DND-41 (cell line): ENCODE data around the gene NHERF2.

Source experiments
- ATAC-seq: fragments of 200-7000 bp; cut with Tn5 transposase; 3 replicates; pipeline ENCODE4 v1.9.1; 2021; ENCODE audit warnings: low read depth; ENCODE audit not compliant: insufficient read depth
- DNase-seq: peaks from one replicate; pipeline ENCODE4 v3.0.0-alpha.2; 2020
- H2AFZ ChIP-seq: 2 replicates; pipeline ENCODE4 v1.6.0; 2012; ENCODE audit warnings: low read depth, low read length
- H3K27ac ChIP-seq: 2 replicates; pipeline ENCODE4 v1.5.1; 2012; ENCODE audit warnings: low read length, inconsistent platforms
- H3K27me3 ChIP-seq: fragments of 200-600 bp; sonication (generic); 2 replicates; pipeline ENCODE4 v1.6.0; 2012; ENCODE audit warnings: low read length, mild to moderate bottlenecking, inconsistent platforms; ENCODE audit not compliant: insufficient read depth, poor library complexity
- H3K36me3 ChIP-seq: 2 replicates; pipeline ENCODE4 v1.5.1; 2012; ENCODE audit warnings: low read length, inconsistent platforms; ENCODE audit not compliant: insufficient read depth
- H3K4me1 ChIP-seq: 2 replicates; pipeline ENCODE4 v1.5.1; 2012; ENCODE audit warnings: mild to moderate bottlenecking, low read length; ENCODE audit not compliant: insufficient read depth
- H3K4me2 ChIP-seq: 2 replicates; pipeline ENCODE4 v1.6.0; 2012; ENCODE audit warnings: mild to moderate bottlenecking, moderate library complexity, low read length, inconsistent platforms; ENCODE audit not compliant: insufficient read depth
- H3K4me3 ChIP-seq, 2 experiments: fragments of 200-600 bp in 1 of 2; shearing (Covaris generic) in 1 of 2; 2 replicates each; pipeline ENCODE4 v1.5.1; 2012 to 2016; ENCODE audit warnings: inconsistent platforms in 2 of 2, low read length in 2 of 2, mild to moderate bottlenecking in 2 of 2, low read depth in 1 of 2, moderate library complexity in 1 of 2
- H3K79me2 ChIP-seq: 2 replicates; pipeline ENCODE4 v1.6.0; 2012; ENCODE audit warnings: low read length, inconsistent platforms; ENCODE audit not compliant: insufficient read depth
- H3K9ac ChIP-seq: 2 replicates; pipeline ENCODE4 v1.6.0; 2012; ENCODE audit warnings: low read depth, mild to moderate bottlenecking, inconsistent platforms, low read length, moderate library complexity
- H3K9me3 ChIP-seq: 2 replicates; pipeline ENCODE4 v1.5.1; 2012; ENCODE audit warnings: low read length, moderate library complexity, mild to moderate bottlenecking, inconsistent platforms; ENCODE audit not compliant: insufficient read depth, severe bottlenecking
- H4K20me1 ChIP-seq: 2 replicates; pipeline ENCODE4 v1.6.0; 2012; ENCODE audit warnings: low read length; ENCODE audit not compliant: insufficient read depth
- CTCF ChIP-seq: IDR thresholded peaks from 2 replicates; pipeline ENCODE4 v1.5.1; 2012; ENCODE audit warnings: borderline replicate concordance, low read length, moderate library complexity, mild to moderate bottlenecking; ENCODE audit not compliant: poor library complexity, severe bottlenecking; ENCODE audit errors: extremely low read depth
- EZH2 ChIP-seq: IDR thresholded peaks from 3 replicates; pipeline ENCODE4 v1.6.1; 2012; ENCODE audit warnings: borderline replicate concordance, low read depth, mild to moderate bottlenecking, moderate library complexity, low read length, inconsistent platforms; ENCODE audit not compliant: severe bottlenecking

The NHERF2 gene

GRCh38 chr16:2061526-2061925 lies 34.8 kb downstream of the NHERF2 start:
- TF ChIP-seq EZH2 (no peak), CTCF (no peak)
- H4K20me1 ChIP-seq = 0 out of 2 replicates have a peak, but pooled peaks cover 4% of the 10 kb centered on the region
- H3K4me3 ChIP-seq = no peak overlapping the region
- H2AFZ ChIP-seq = no peak overlapping the region
- H3K36me3 ChIP-seq = peaks cover 66% of the 10 kb centered on the region
- H3K9ac ChIP-seq = no peak overlapping the region
- H3K27me3 ChIP-seq = no peaks in the 10 kb centered on the region
- H3K4me1 ChIP-seq = no peaks in the 10 kb centered on the region
- H3K79me2 ChIP-seq = no peaks in the 10 kb centered on the region
- DNase-seq (no peak), ATAC-seq (no peak)
- H3K4me2 ChIP-seq = no peak overlapping the region
- no peak overlapping the region for H3K27ac ChIP-seq
- H3K9me3 ChIP-seq = no peaks in the 10 kb centered on the region

GRCh38 chr16:2062801-2063200 lies 36.1 kb downstream of the NHERF2 start:
- peaks cover 66% of the 10 kb centered on the region for H3K36me3 ChIP-seq
- DNase-seq (no peak), ATAC-seq (no peak)
- H3K9me3 ChIP-seq = no peaks in the 10 kb centered on the region
- H4K20me1 ChIP-seq = 0 out of 2 replicates have a peak, but pooled peaks cover 4% of the 10 kb centered on the region
- no peak overlapping the region for H3K4me2 ChIP-seq
- H2AFZ ChIP-seq = no peak overlapping the region
- H3K4me3 ChIP-seq = no peak overlapping the region
- H3K27ac ChIP-seq = no peak overlapping the region
- no peaks in the 10 kb centered on the region for H3K27me3 ChIP-seq
- H3K9ac ChIP-seq = no peak overlapping the region
- no peak for TF ChIP-seq CTCF
- no peaks in the 10 kb centered on the region for H3K4me1 ChIP-seq
- H3K79me2 ChIP-seq = no peaks in the 10 kb centered on the region

- Histone ChIP-seq H3K9me3 (no peaks in the 10 kb centered on the region), H3K4me1 (no peaks in the 10 kb centered on the region), H3K27me3 (no peaks in the 10 kb centered on the region), H3K9ac (no peak overlapping the region), H3K4me3 (no peak overlapping the region), H3K27ac (no peak overlapping the region), H3K79me2 (no peaks in the 10 kb centered on the region), H3K36me3 (peaks cover 66% of the 10 kb centered on the region), H3K4me2 (no peak overlapping the region), H2AFZ (no peak overlapping the region), H4K20me1 (0 out of 2 replicates have a peak, but pooled peaks cover 4% of the 10 kb centered on the region)
- DNase-seq = no peak
- no peak for TF ChIP-seq EZH2
- TF ChIP-seq CTCF = no peak
- no peak for ATAC-seq
Measured at GRCh38 chr16:2063861-2064260, 37.2 kb downstream of the NHERF2 start.
